OCI-LY3 (cell line): ENCODE data around the gene NAA60.

Experiments
- H2AFZ ChIP-seq: fragments of 200-600, 300-600 bp; shearing (Covaris generic); 2 replicates; pipeline ENCODE4 v1.6.0; 2014; ENCODE audit warnings: antibody characterized with exemption, low read depth, low read length
- H3K27ac ChIP-seq: fragments of 200-600, 300-600 bp; sonication (generic); 2 replicates; pipeline ENCODE4 v1.5.1; 2014; ENCODE audit warnings: mild to moderate bottlenecking, low read length, moderate library complexity, mixed read lengths
- H3K27me3 ChIP-seq: fragments of 200-600, 300-600 bp; sonication (generic); 2 replicates; pipeline ENCODE4 v1.6.1; 2014; ENCODE audit warnings: low read depth, low read length, mixed read lengths
- H3K36me3 ChIP-seq: fragments of 200-600, 300-600 bp; sonication (generic); replicated peaks from 2 replicates; pipeline ENCODE3; 2014; ENCODE audit warnings: low read depth, low read length, mixed read lengths
- H3K4me1 ChIP-seq: fragments of 300-600, 200-600 bp; sonication (generic); 2 replicates; pipeline ENCODE4 v1.6.1; 2014; ENCODE audit warnings: low read length, mixed read lengths
- H3K4me2 ChIP-seq: fragments of 200-600, 300-600 bp; sonication (generic); 2 replicates; pipeline ENCODE4 v1.6.1; 2014; ENCODE audit warnings: low read length, mixed read lengths
- H3K4me3 ChIP-seq: fragments of 300-600, 200-600 bp; sonication (generic); 2 replicates; pipeline ENCODE4 v1.5.1; 2014; ENCODE audit warnings: antibody characterized with exemption, mild to moderate bottlenecking, low read length, moderate library complexity
- H3K79me2 ChIP-seq: fragments of 300-600, 200-600 bp; shearing (Covaris generic); 2 replicates; pipeline ENCODE4 v1.6.1; 2014; ENCODE audit warnings: mild to moderate bottlenecking, low read length, mixed read lengths
- H3K9ac ChIP-seq: fragments of 300-600, 200-600 bp; shearing (Covaris generic); 2 replicates; pipeline ENCODE4 v1.6.0; 2014; ENCODE audit warnings: mild to moderate bottlenecking, low read length, moderate library complexity
- H3K9me3 ChIP-seq: fragments of 200-600, 300-600 bp; shearing (Covaris generic); 2 replicates; pipeline ENCODE4 v1.6.1; 2014; ENCODE audit warnings: low read length, mixed read lengths; ENCODE audit not compliant: insufficient read depth
- H4K20me1 ChIP-seq: fragments of 200-600, 300-600 bp; sonication (generic); 2 replicates; pipeline ENCODE4 v1.6.1; 2016; ENCODE audit warnings: low read length, mixed read lengths; ENCODE audit not compliant: insufficient read depth
- CTCF ChIP-seq: fragments of 200-600, 300-600 bp; sonication (generic); IDR thresholded peaks from 2 replicates; pipeline ENCODE4 v1.5.1; 2014; ENCODE audit warnings: antibody characterized with exemption, low read length, low read depth
- EZH2phosphoT487 ChIP-seq: fragments of 200-600 bp; shearing (Covaris generic); IDR thresholded peaks from 2 replicates; pipeline ENCODE4 v1.6.1; 2018; ENCODE audit warnings: antibody characterized with exemption, mixed run types, low read depth

NAA60 gene

DNA sequence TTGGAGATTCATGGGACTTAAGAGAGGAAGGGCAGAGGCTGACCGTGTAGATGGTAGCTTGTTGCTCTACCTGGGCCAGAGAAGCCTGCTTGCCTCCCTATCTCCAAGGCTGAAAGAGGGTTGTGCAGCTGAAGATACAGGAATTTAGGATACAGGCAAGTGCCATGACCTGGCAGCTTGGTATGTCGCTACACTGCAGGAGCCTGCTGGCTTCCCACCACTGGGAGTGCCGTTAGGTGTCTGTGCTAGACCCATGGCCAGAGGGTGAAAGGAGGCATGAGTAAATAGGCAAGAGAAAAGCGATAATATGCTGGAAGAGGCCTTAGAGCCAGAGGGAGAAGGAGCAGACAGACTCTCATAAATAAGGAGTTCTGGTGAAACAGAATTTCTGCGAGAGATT, 10.6 kb downstream of the NAA60 start:
- Histone ChIP-seq H3K4me1 (peaks cover 7% of the 10 kb centered on the region), H3K9me3 (no peaks in the 10 kb centered on the region), H3K79me2 (peaks cover 18% of the 10 kb centered on the region), H3K36me3 (peaks cover 7% of the 10 kb centered on the region), H3K4me2 (no peak overlapping the region), H3K4me3 (no peak overlapping the region), H3K9ac (no peak overlapping the region), H4K20me1 (no peaks in the 10 kb centered on the region), H3K27ac (no peak overlapping the region), H2AFZ (no peak overlapping the region), H3K27me3 (no peaks in the 10 kb centered on the region)
- TF ChIP-seq CTCF (no peak), EZH2phosphoT487 (no peak)

GRCh38 chr16:3454631-3455147, 11.2 kb downstream of the NAA60 start:
- H3K9ac ChIP-seq, result no peak overlapping the region
- H3K36me3 ChIP-seq, result peaks cover 7% of the 10 kb centered on the region
- H4K20me1 ChIP-seq, result peaks cover 5% of the 10 kb centered on the region
- H3K27ac ChIP-seq, result no peak overlapping the region
- TF ChIP-seq CTCF (no peak), EZH2phosphoT487 (no peak)
- no peak overlapping the region for H3K4me3 ChIP-seq
- no peak overlapping the region for H2AFZ ChIP-seq
- no peak overlapping the region for H3K4me2 ChIP-seq
- peaks cover 24% of the 10 kb centered on the region for H3K79me2 ChIP-seq
- H3K9me3 ChIP-seq, result no peaks in the 10 kb centered on the region
- H3K27me3 ChIP-seq, result no peaks in the 10 kb centered on the region
- H3K4me1 ChIP-seq, result peaks cover 13% of the 10 kb centered on the region

- Histone ChIP-seq H2AFZ (no peak overlapping the region), H3K9ac (peak overlapping the region; percentile 96), H3K36me3 (no peaks in the 10 kb centered on the region), H3K4me1 (peaks cover 14% of the 10 kb centered on the region), H3K27ac (peak overlapping the region; percentile 59), H3K4me3 (peak overlapping the region; percentile 97), H3K4me2 (peak overlapping the region; percentile 98), H3K9me3 (no peaks in the 10 kb centered on the region), H3K79me2 (peaks cover 54% of the 10 kb centered on the region), H3K27me3 (no peaks in the 10 kb centered on the region), H4K20me1 (peaks cover 27% of the 10 kb centered on the region)
- TF ChIP-seq EZH2phosphoT487 (no peak), CTCF (peak; percentile 35)
Measured at GRCh38 chr16:3457434-3458252, 14.2 kb downstream of the NAA60 start.

DNA sequence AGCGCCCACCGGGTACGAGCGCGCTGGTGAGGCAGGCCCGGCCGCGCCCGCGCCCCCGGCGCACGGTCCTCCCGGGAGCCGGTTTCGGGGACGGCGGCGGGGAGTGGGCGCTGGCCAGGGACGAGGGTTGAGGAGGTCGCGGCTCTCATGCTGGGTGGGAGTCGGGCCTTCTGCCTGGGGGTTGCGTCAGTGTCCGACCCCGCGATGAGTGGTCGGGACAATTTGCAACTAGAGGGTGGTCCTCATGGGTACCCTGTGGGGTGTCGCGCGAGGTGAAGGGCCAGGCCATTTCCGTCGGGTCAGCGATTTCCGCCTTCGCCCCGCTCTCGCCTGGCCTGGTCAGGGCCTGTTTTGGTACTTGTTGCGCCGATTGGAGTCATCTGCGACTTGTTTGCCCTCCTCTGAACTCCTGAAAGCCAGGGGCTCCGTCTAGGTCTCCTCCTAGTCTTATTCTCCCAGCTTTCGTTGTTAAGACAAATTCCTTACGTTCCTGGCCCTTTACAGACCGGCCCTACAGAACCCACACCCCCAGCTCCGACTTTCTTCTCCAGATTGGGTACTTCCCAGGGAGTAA, 14.9 kb downstream of the NAA60 start:
- H3K4me1 ChIP-seq, result peaks cover 14% of the 10 kb centered on the region
- peak overlapping the region; percentile 96 for H3K9ac ChIP-seq
- H3K4me3 ChIP-seq, result peak overlapping the region; percentile 97
- H3K36me3 ChIP-seq, result no peaks in the 10 kb centered on the region
- H3K27me3 ChIP-seq, result no peaks in the 10 kb centered on the region
- H3K4me2 ChIP-seq, result peak overlapping the region; percentile 98
- H3K27ac ChIP-seq, result peak overlapping the region; percentile 59
- H3K79me2 ChIP-seq, result peaks cover 61% of the 10 kb centered on the region
- peaks cover 27% of the 10 kb centered on the region for H4K20me1 ChIP-seq
- H3K9me3 ChIP-seq, result no peaks in the 10 kb centered on the region
- no peak overlapping the region; the same call in 1 of the 2 replicates for H2AFZ ChIP-seq
- TF ChIP-seq CTCF (no peak), EZH2phosphoT487 (no peak)
